GM18873 (cell line): Measurements from ENCODE around the gene MYL7.

Source experiments
- ATAC-seq: cut with Tn5 transposase; IDR thresholded peaks from one replicate; pipeline ENCODE4 v1.9.1; 2021; ENCODE audit warnings: mild to moderate bottlenecking, moderate library complexity, moderate number of reproducible peaks; ENCODE audit not compliant: unreplicated experiment, low FRiP score

Gene MYL7

GRCh38 chr7:44103923-44104859 is 36.9 kb downstream of the MYL7 start, which contains the start of gene AEBP1:
Gene AEBP1, plus strand, starts transcription at chr7:44104345. Its CDS starts 321 bp downstream, at chr7:44104666.
- no peak for ATAC-seq

DNA sequence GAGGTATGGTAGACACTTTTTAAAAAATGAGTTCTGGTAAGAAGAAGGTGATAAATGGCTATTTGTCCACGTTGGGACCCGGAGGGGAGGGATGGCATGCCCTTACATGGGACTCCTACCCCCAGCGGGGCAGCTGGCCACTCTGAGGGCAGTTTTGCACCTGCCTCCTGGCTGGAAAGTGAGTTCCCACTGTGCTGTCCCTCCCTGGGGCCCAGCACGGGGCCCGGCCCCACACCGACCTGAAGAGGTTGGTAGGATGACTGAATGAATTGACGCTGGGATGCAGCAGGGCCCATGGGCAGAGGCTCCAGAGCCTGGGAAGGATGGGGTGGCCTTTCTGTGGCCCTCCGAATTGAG is 37.6 kb downstream of the MYL7 start:
- no peak for ATAC-seq

DNA sequence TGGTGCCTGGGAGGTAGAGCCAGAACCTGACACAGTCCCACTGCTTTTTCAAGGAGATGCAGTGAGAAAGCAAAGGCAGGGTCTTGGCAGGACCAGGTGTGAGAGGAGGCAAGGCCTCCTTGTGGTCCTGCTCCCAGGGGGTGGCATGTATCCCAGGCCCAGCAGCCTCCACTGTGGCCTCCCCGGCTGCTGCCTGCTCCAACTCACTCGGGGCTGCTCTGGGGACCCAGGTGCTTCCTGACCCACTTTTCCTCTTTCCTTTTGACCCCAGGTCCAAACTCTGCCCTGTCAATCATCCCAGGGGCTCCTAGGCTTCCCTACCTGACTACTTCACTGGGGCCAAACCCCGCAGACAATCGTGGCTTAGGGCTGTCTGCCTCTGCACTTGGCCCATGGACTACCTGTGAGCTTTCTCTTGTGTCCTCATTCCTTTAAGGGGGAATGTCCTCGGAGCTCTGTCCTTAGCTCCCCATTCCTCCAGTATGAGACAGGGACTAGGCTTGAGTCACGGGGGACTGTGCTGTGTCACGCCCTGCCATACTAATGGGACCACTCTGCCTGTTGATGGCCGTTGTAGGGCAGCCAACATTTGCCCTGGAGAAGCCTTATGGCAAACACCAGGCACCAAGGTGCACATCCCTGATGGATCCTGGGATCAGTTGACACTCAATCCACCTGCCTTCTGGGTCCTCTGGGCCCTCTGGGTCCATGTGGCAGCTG is 38.1 kb downstream of the MYL7 start:
- no peak for ATAC-seq

- no peak for ATAC-seq
Measured at GRCh38 chr7:44101966-44102845, 38.9 kb downstream of the MYL7 start.

- no peak for ATAC-seq
Measured at GRCh38 chr7:44101303-44101965, 39.7 kb downstream of the MYL7 start.

- no peak for ATAC-seq
Measured at GRCh38 chr7:44100458-44101302, 40.5 kb downstream of the MYL7 start.

DNA sequence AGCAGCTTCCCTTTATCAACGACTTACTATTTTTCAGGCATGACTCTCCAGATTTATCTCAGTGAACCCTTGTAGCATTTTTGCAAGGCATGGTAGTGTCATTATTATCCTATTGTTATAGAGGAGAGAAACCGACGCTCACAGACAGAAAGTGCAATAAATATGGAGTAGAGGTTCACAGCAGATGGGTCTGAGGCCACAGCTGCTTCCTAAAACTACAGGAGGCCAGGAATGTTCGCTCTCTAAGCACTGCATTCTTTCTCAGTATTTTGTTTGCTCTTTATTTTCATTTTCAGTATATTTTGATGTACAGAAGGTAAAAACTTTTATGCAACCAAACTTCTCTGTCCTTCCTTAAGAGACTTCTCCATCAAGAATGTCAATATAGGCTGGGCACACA is 41.5 kb downstream of the MYL7 start:
- no peak for ATAC-seq

DNA sequence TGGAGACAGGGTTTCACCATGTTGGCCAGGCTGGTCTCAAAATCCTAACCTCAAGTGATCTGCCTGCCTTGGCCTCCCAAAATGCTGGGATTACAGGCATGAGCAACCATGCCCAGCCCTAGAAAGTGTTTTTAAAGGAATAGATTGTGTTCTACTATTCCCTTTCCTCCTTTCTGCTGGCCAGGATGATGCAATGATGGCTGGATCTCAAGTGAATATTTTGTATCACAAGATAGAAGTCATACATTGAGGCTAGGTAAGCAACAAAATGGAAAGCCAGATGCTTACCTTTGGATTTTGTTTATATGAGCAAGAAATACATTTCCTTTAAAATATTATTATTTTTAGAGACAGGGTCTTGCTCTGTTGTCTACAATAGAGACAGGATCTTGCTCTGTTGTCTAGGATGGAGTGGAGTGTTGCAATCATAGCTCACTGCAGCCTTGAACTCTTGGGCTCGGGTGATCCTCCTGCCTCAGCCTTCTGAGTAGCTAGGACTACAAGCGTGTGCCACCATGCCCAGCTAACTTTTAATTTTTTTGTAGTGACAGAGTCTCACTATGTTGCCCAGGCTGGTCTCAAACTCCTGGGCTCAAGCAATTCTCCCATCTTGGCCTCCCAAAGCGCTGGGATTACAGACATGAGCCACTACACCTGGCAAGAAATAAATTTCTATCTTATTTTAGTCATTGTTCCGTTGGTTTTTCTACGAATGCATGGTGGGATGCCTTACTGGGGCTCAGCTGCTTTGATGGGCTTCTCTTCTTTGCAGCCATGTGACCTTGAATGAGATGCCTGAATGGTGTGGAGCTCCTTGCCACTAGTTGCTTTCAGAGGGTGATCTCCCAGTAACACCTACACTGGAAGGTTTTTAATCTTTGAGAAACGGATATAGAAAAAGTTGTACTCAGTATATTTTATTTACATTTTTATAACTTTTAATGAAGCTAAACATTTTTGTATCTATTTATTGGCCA is 42.8 kb downstream of the MYL7 start:
- no peak for ATAC-seq

- no peak for ATAC-seq
Measured at GRCh38 chr7:44097064-44097932, 43.8 kb downstream of the MYL7 start.

GRCh38 chr7:44096326-44096881 is 44.7 kb downstream of the MYL7 start:
- no peak for ATAC-seq

GRCh38 chr7:44095781-44096180 is 45.4 kb downstream of the MYL7 start:
- no peak for ATAC-seq

DNA sequence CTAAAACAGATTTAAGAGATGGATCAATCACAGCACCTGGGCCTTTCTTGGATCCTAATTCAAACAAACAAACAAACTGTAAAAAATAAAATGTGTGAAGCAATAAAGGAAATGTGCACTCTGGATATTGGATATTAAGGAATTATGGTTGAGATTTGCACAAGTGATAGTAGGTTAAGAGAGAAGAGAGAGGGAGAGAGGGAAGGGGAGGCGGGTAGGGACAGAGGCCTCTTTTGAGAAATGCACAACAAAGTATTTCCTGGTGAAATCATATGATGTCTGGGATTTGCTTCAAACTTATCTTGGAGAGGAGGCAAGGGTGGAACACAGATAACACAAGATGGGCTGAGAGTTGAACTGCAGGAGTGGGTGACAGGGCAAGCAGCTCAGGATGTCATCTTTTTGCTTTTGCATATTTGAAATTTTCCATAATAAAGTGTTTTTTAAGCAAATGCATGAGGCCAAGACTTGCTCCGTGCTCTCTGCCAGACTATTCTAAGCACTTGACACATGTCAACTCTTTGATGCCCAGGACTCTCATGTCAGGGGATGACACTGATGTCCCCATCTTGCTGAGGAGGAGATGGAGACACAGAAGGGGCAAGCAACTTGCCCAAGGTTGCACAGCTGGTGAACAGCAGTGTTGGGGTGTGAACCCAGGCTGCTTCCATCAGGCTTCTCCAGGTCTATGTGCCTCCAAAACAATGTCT is 46.1 kb downstream of the MYL7 start:
- ATAC-seq = no peak

- ATAC-seq = no peak
Measured at GRCh38 chr7:44094365-44094764, 46.8 kb downstream of the MYL7 start.

- no peak for ATAC-seq
Measured at GRCh38 chr7:44093102-44093641, 48.0 kb downstream of the MYL7 start.
